HFFc6 (cell line): ENCODE measurements around the gene RAD23B. TPM values are rescaled to one million over a fixed set of nuclear protein-coding genes. Genes with fewer than 3 reads are reported as not detected.
A peak's percentile ranks its signal among the peaks of the same experiment; 100 is the strongest.

Source experiments
- DNase-seq: peaks from one replicate; pipeline ENCODE4 v3.0.0-alpha.2; 2018
- H3K27ac Mint-ChIP-seq: 2 replicates; pipeline ENCODE4 v1.8.0; 2020; ENCODE audit warnings: mild to moderate bottlenecking, mixed read lengths
- H3K27me3 Mint-ChIP-seq: 2 replicates; pipeline ENCODE4 v1.8.0; 2021; ENCODE audit warnings: mild to moderate bottlenecking, moderate library complexity, mixed read lengths; ENCODE audit not compliant: insufficient read depth
- H3K36me3 Mint-ChIP-seq: 2 replicates; pipeline ENCODE4 v1.8.0; 2021; ENCODE audit warnings: low read depth, mixed read lengths
- H3K4me1 Mint-ChIP-seq: 2 replicates; pipeline ENCODE4 v1.8.0; 2020; ENCODE audit warnings: low read depth, mixed read lengths
- H3K4me3 Mint-ChIP-seq: 2 replicates; pipeline ENCODE4 v1.8.0; 2020; ENCODE audit warnings: mild to moderate bottlenecking, moderate library complexity, mixed read lengths
- H3K9me3 Mint-ChIP-seq: 2 replicates; pipeline ENCODE4 v1.8.0; 2020; ENCODE audit warnings: mild to moderate bottlenecking, mixed read lengths
- CTCF ChIP-seq: fragments of 200-600 bp; sonication (generic); IDR thresholded peaks from 2 replicates; pipeline ENCODE4 v1.5.0; 2021; ENCODE audit warnings: antibody characterized with exemption, mild to moderate bottlenecking
- long read RNA-seq: library from polyadenylated mRNA; unstranded; transcript quantifications from one replicate; pipeline ENCODE4 v2.0.0, GENCODE V29; 2019
- total RNA-seq, 6 experiments: library from RNA; stranded (reverse); fragmentation: NEBNext Ultra II Directional; extraction: Animal tissue kit (Norgen Biotek cat#: 25700); gene quantifications; 2 replicates in 1 of 6; 3 replicates in 5 of 6; pipeline ENCODE4 v1.2.3, GENCODE V29; 2021

The RAD23B gene
- total RNA-seq = 100 to 1,000 TPM; 196 to 222 (median 204) TPM
- long read RNA-seq, partial matches to known transcripts = 0 of 18 reads
- long read RNA-seq, other reads (novel, unspliced or antisense) = 18 of 18 reads

GRCh38 chr9:107282759-107283622, at the start of gene RAD23B:
Gene RAD23B, plus strand, starts transcription at chr9:107283279. Its CDS starts 351 bp downstream, at chr9:107283630.
- peaks cover 7% of the 10 kb centered on the region for H3K27me3 Mint-ChIP-seq
- no peak for TF ChIP-seq CTCF
- no peaks in the 10 kb centered on the region for H3K9me3 Mint-ChIP-seq
- H3K27ac Mint-ChIP-seq = peak within 1 kb of the TSS; percentile 93
- H3K36me3 Mint-ChIP-seq = peaks cover 29% of the 10 kb centered on the region
- DNase-seq = peak; percentile 98
- H3K4me1 Mint-ChIP-seq = peaks cover 47% of the 10 kb centered on the region
- H3K4me3 Mint-ChIP-seq = peak within 1 kb of the TSS; percentile 99

- DNase-seq = no peak
- peaks cover 25% of the 10 kb centered on the region for H3K4me1 Mint-ChIP-seq
- H3K27me3 Mint-ChIP-seq = no peaks in the 10 kb centered on the region; the same call in 1 of the 2 replicates
- H3K4me3 Mint-ChIP-seq = no peak overlapping the region
- no peak overlapping the region for H3K27ac Mint-ChIP-seq
- no peak for TF ChIP-seq CTCF
- no peaks in the 10 kb centered on the region for H3K36me3 Mint-ChIP-seq
- no peaks in the 10 kb centered on the region for H3K9me3 Mint-ChIP-seq
Measured at GRCh38 chr9:107235765-107236442, 47.2 kb upstream of the RAD23B start.

GRCh38 chr9:107237873-107238272, 45.2 kb upstream of the RAD23B start:
- Mint-ChIP-seq H3K4me3 (no peak overlapping the region), H3K36me3 (no peaks in the 10 kb centered on the region), H3K9me3 (no peaks in the 10 kb centered on the region), H3K27me3 (no peaks in the 10 kb centered on the region; the same call in 1 of the 2 replicates), H3K4me1 (peaks cover 45% of the 10 kb centered on the region), H3K27ac (no peak overlapping the region)
- TF ChIP-seq CTCF = no peak
- DNase-seq = no peak

- Mint-ChIP-seq H3K36me3 (no peaks in the 10 kb centered on the region), H3K27ac (no peak overlapping the region)
- DNase-seq = peak; percentile 43
Measured at GRCh38 chr9:107239474-107239873, 43.6 kb upstream of the RAD23B start.

More at GRCh38 chr9:107239474-107239873, 43.6 kb upstream of the RAD23B start:
- H3K27me3 Mint-ChIP-seq = no peaks in the 10 kb centered on the region; the same call in 1 of the 2 replicates
- peak; percentile 66 for TF ChIP-seq CTCF
- H3K4me3 Mint-ChIP-seq = no peak overlapping the region
- peaks cover 58% of the 10 kb centered on the region for H3K4me1 Mint-ChIP-seq
- H3K9me3 Mint-ChIP-seq = no peaks in the 10 kb centered on the region
